Sigmoid colon (tissue), 7 donors: ENCODE results near the gene FHIP2A. TPM values are rescaled to one million over a fixed set of nuclear protein-coding genes. Genes with fewer than 3 reads are reported as not detected.
A peak's percentile ranks its signal among the peaks of the same experiment; 100 is the strongest.

Experiments used
- DNase-seq: peaks from one replicate; pipeline ENCODE4 v3.0.0-alpha.2; 2019
- H3K27ac ChIP-seq, 4 donors: fragments of 200-600 bp; sonication (generic); one replicate each; pipeline ENCODE4 v1.5.1; 2016 to 2019; ENCODE audit warnings: mild to moderate bottlenecking in 1 of 4
- H3K27me3 ChIP-seq, 3 donors: fragments of 200-600 bp; sonication (generic); one replicate each; pipeline ENCODE4 v1.5.1; 2019; ENCODE audit warnings: mild to moderate bottlenecking in 1 of 3
- H3K36me3 ChIP-seq, 4 donors: fragments of 200-600 bp; sonication (generic); one replicate each; pipeline ENCODE4 v1.5.1; 2016 to 2019
- H3K4me1 ChIP-seq, 4 donors: fragments of 200-600 bp; sonication (generic); one replicate each; pipeline ENCODE4 v1.5.1; 2017 to 2019
- H3K4me3 ChIP-seq, 4 donors: fragments of 200-600 bp; sonication (generic); one replicate each; pipeline ENCODE4 v1.5.1; 2017 to 2019; ENCODE audit warnings: mild to moderate bottlenecking in 2 of 4, moderate library complexity in 1 of 4
- H3K9me3 ChIP-seq, 4 donors: fragments of 200-600 bp in 3 of 4; sonication (generic) in 3 of 4; one replicate each; pipeline versions ENCODE4 v1.5.1 to v1.6.1; 2013 to 2019
- EP300 ChIP-seq, 4 donors: sonication (generic); formaldehyde crosslinking; IDR thresholded peaks; one replicate each; pipeline ENCODE4 v1.6.1; 2017; ENCODE audit warnings: antibody characterized with exemption in 4 of 4
- POLR2A ChIP-seq, 2 donors: fragments of 450-650 bp; IDR thresholded peaks; one replicate each; pipeline ENCODE4 v1.6.1; 2016; ENCODE audit warnings: antibody characterized with exemption in 2 of 2, mild to moderate bottlenecking in 2 of 2, moderate library complexity in 2 of 2
- POLR2AphosphoS5 ChIP-seq, 4 donors: sonication (generic); formaldehyde crosslinking; IDR thresholded peaks; one replicate each; pipeline ENCODE4 v1.6.1; 2017; ENCODE audit warnings: antibody characterized with exemption in 4 of 4
- WGBS, 2 donors: extraction: QIAGEN DNeasy Blood & Tissue Kit; methylation state at CpG; one replicate each; pipeline ENCODE4 v1.1.7; 2013; 5-methylcytosine and 5-hydroxymethylcytosine counted together
- intact Hi-C: fragments of 100-400 bp; cut with DNase I; formaldehyde crosslinking; loops from one replicate; pipeline ENCODE4 v1.15.1; 2023
- polyA plus RNA-seq, 3 donors: library from polyadenylated mRNA; stranded (reverse); fragments of 200-250 nt; gene quantifications; one replicate each; pipeline ENCODE4 v1.2.3, GENCODE V29; 2013
- total RNA-seq, 4 donors: library from RNA; depleted of rRNA; stranded (reverse); fragments of >200 nt; gene quantifications; one replicate each; pipeline ENCODE4 v1.1.0, GENCODE V29; 2016
- TF ChIP-seq, protein P1 (sequence below), 4 experiments: fragments of 450-650 bp in 3 of 4; fragments of 200-600 bp in 1 of 4; IDR thresholded peaks; one replicate each; pipeline ENCODE4 v1.5.1; 2016 to 2019; ENCODE audit warnings: antibody characterized with exemption in 4 of 4, mild to moderate bottlenecking in 3 of 4, moderate library complexity in 2 of 4
- donor health status: healthy with polysubstance abuse.
- donor health status: Bipolar disorder and iron deficiency.
- donor health status: healthy.

The FHIP2A gene
- total and polyA plus RNA-seq, 7 donors, result 2.4 to 37.7 (median 32.1) TPM

DNA sequence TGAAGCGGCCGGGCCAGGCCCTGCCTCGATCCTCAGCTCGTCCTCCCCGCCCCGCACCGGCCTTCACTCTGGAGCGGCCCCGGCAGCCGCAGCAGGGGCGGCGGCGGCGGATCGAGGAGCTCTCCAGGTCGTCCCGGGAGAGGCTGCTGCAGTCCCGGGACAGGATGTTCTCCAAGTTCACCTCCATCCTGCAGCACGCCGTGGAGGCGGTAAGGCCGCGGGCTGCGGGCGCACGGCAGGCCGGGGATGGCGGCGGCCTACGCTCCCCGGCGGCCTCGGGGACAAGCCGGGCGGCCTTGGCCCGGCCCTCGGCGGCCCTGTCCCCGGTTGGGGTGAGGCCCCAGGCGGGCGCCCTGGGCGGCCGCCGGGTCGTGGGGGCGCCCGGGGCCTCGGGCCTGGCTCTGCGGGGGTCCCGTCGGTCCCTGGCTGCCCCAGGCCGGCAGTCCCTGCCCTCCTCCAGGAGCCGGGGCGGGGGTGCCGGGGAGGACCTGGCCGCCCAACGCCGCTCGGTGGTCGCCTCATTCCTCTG, 399 bp downstream of the FHIP2A start:
- 0% methylated on average over 60 of the region's 60 CpGs for WGBS, 2 donors
- TF ChIP-seq, protein P1, sequence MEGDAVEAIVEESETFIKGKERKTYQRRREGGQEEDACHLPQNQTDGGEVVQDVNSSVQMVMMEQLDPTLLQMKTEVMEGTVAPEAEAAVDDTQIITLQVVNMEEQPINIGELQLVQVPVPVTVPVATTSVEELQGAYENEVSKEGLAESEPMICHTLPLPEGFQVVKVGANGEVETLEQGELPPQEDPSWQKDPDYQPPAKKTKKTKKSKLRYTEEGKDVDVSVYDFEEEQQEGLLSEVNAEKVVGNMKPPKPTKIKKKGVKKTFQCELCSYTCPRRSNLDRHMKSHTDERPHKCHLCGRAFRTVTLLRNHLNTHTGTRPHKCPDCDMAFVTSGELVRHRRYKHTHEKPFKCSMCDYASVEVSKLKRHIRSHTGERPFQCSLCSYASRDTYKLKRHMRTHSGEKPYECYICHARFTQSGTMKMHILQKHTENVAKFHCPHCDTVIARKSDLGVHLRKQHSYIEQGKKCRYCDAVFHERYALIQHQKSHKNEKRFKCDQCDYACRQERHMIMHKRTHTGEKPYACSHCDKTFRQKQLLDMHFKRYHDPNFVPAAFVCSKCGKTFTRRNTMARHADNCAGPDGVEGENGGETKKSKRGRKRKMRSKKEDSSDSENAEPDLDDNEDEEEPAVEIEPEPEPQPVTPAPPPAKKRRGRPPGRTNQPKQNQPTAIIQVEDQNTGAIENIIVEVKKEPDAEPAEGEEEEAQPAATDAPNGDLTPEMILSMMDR (IDR thresholded peaks at IDR 0.05), result peak in 1 of 4 experiments; percentile 20
- no peak for TF ChIP-seq EP300 (IDR thresholded peaks at IDR 0.05)
- intact Hi-C loops, result loop anchor here (5.0 kb wide), 1 partner anchor 115 kb away; the partner anchor contains the start of gene TRUB1
- peak; percentile 72 for DNase-seq
- no peaks in the 10 kb centered on the region for H3K9me3 ChIP-seq
- H3K4me1 ChIP-seq, result peaks cover 0 to 47% (median 43%) of the 10 kb centered on the region in 4 donors
- H3K4me3 ChIP-seq, result peak overlapping the region; percentile 81 to 99 (median 88)
- H3K27ac ChIP-seq, result peak overlapping the region; percentile 92 to 98 (median 98)
- no peaks in the 10 kb centered on the region for H3K36me3 ChIP-seq
- no peaks in the 10 kb centered on the region for H3K27me3 ChIP-seq

DNA sequence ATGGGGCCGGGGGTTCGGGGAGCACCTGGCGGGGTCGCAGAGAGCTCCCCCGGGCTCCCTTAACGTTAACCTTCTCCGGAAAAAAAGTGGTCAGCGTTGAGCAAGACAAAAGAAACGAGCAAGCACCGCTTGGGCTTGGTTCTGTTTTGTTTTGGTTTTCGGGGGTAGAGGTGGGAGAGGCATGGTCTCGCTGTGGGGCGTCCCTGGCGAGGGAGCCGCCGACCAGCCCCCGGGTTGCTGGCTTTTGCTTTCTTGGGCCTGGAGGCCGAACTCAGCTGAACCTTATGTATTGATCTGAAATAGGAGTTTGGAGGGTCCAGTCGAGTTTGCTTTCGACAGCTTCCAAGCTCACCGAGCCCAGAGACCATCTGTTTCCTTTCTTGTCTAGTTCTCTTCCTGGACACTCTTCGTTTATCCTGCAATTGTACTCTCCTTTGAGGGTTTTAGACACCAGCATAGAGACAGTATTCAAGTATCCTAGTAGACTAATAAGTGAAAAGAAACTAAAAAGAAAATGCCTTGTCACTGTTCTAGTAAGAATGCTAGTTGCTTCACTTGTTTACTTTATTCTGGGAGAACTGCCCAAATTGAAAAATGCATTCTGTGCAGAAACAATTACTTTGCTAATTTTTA, 980 bp downstream of the FHIP2A start:
- peak overlapping the region; percentile 81 to 99 (median 88) for H3K4me3 ChIP-seq
- DNase-seq, result peak; percentile 65
- no peaks in the 10 kb centered on the region for H3K27me3 ChIP-seq
- H3K4me1 ChIP-seq, result peaks cover 0 to 50% (median 44%) of the 10 kb centered on the region in 4 donors
- H3K27ac ChIP-seq, result peak overlapping the region; percentile 92 to 98 (median 98)
- TF ChIP-seq POLR2AphosphoS5 (IDR thresholded peaks at IDR 0.05) (peak in 3 of 4 donors; percentile 3 to 41 (median 39)), POLR2A (IDR thresholded peaks at IDR 0.05) (no peak)
- 1% methylated on average over 22 of the region's 22 CpGs for WGBS, 2 donors
- intact Hi-C loops, result loop anchor here (5.0 kb wide), 1 partner anchor 115 kb away; the partner anchor contains the start of gene TRUB1
- H3K36me3 ChIP-seq, result no peaks in the 10 kb centered on the region
- H3K9me3 ChIP-seq, result no peaks in the 10 kb centered on the region

DNA sequence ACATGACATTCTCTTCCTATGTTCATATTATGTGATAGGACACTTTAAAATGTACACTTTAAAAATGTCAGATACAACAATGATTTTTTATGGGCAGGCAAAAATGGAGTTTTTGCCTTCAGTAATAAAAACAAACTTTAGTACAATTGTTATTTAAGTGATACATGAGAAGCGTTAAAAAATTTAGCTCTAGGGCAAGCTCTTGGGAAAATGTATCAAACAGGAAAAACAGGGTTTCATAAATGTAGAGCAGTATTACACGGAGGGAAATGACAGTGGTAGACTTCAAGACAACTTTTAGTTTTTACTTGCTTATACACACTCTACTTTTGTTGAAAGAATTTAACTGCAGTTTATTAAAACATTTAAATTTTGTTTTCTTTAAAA, 1.5 kb downstream of the FHIP2A start:
- no peak for DNase-seq
- intact Hi-C loops, result loop anchor here (5.0 kb wide), 1 partner anchor 114 kb away; the partner anchor contains the start of gene TRUB1
- no peak for TF ChIP-seq EP300 (IDR thresholded peaks at IDR 0.05)
- no peak for TF ChIP-seq POLR2A (IDR thresholded peaks at IDR 0.05)
- no peak for TF ChIP-seq POLR2AphosphoS5 (IDR thresholded peaks at IDR 0.05)
- TF ChIP-seq, protein P1 (IDR thresholded peaks at IDR 0.05), result no peak
- no peaks in the 10 kb centered on the region for H3K36me3 ChIP-seq
- peak overlapping the region; percentile 81 to 99 (median 88) for H3K4me3 ChIP-seq
- WGBS, 2 donors, result 0 to 2% methylated on average over 2 of the region's 2 CpGs
- no peaks in the 10 kb centered on the region for H3K9me3 ChIP-seq
- H3K27me3 ChIP-seq, result no peaks in the 10 kb centered on the region
- H3K27ac ChIP-seq, result peak overlapping the region; percentile 92 to 98 (median 98)
- peaks cover 0 to 50% (median 44%) of the 10 kb centered on the region in 4 donors for H3K4me1 ChIP-seq

DNA sequence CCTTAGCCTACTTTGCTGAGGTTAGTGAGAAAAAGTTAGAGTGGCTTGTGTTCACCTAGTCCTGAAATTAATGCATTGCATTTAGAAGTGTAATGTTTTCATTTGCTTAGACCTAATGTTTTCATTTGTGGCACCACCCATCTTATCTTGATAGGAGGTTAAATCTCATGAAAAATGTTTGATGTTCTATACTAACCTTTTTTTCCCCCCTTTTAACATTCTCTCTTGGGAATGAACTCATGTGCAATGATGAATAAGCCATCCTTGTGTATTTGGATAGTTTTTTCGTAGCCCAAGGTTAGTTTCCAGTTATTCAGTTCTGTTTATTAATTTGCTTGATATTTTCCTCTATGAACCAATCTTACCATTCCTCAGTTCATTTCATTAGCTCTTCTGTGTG, 2.8 kb downstream of the FHIP2A start:
- 82 to 89% methylated on average over 1 of the region's 1 CpG for WGBS, 2 donors
- peak overlapping the region in 2 of 4 donors; percentile 82 to 95 for H3K4me3 ChIP-seq
- H3K27me3 ChIP-seq, result no peaks in the 10 kb centered on the region
- intact Hi-C loops, result loop anchor here (5.0 kb wide), 1 partner anchor 113 kb away; the partner anchor contains the start of gene TRUB1
- peak overlapping the region in 3 of 4 donors; percentile 98 for H3K27ac ChIP-seq
- peaks cover 0 to 51% (median 46%) of the 10 kb centered on the region in 4 donors for H3K4me1 ChIP-seq
- no peaks in the 10 kb centered on the region for H3K9me3 ChIP-seq
- TF ChIP-seq EP300 (IDR thresholded peaks at IDR 0.05) (no peak), POLR2AphosphoS5 (IDR thresholded peaks at IDR 0.05) (no peak), POLR2A (IDR thresholded peaks at IDR 0.05) (no peak)
- TF ChIP-seq, protein P1 (IDR thresholded peaks at IDR 0.05), result no peak
- H3K36me3 ChIP-seq, result no peaks in the 10 kb centered on the region
- DNase-seq, result no peak

DNA sequence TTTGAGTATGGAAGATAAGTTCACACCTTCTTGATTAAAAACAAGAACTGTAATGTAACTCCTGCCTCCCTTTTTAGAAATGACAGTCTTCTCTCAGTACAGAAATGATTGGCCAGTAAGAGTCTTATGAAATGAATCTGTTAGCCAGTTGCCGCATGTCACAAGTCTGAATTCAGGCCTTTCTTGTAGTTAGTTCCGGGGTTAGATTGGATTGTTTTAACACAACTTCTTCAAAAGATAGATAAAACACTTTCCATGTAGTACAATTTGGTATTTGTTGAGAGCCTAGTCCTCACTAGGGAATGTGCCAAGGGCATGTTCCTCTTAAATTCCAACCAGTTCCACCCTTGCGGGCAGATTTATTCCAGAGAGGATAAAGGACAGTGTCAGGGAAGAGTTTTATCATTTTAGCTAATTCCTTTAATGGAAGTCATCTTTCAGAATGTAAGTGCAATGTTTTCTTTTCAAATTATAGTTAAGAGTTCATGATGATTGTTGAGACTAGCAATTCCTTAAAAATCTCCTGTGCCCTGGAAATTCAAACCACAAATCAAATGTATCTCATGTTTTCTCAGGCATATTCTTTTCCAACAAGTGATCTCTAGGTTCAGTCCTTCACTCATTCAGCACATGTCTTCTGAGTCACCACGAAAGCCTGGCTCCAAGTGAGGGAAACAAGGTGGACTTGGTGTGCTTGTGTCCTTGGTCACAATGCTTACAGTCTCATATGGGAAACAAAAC, 4.1 kb downstream of the FHIP2A start:
- no peak overlapping the region for H3K4me3 ChIP-seq
- intact Hi-C loops, result no loop called here

More for the DNA sequence above, 4.1 kb downstream of the FHIP2A start:
- H3K36me3 ChIP-seq, result no peaks in the 10 kb centered on the region
- H3K9me3 ChIP-seq, result no peaks in the 10 kb centered on the region
- H3K4me1 ChIP-seq, result peaks cover 0 to 60% (median 48%) of the 10 kb centered on the region in 4 donors
- peak overlapping the region in 3 of 4 donors; percentile 11 to 98 (median 54) for H3K27ac ChIP-seq
- TF ChIP-seq POLR2A (IDR thresholded peaks at IDR 0.05), result no peak
- no peak for TF ChIP-seq EP300 (IDR thresholded peaks at IDR 0.05)
- TF ChIP-seq, protein P1 (IDR thresholded peaks at IDR 0.05), result no peak
- no peak for TF ChIP-seq POLR2AphosphoS5 (IDR thresholded peaks at IDR 0.05)
- H3K27me3 ChIP-seq, result no peaks in the 10 kb centered on the region
- WGBS, 2 donors, result 81 to 89% methylated on average over 4 of the region's 4 CpGs
- no peak for DNase-seq
